Measurements from ENCODE around the gene TAF4B. TPM values are rescaled to one million over a fixed set of nuclear protein-coding genes. Genes with fewer than 3 reads are reported as not detected.

TAF4B gene
- total and polyA plus RNA-seq, 2 of the 8 experiments (the other 6 are each of a cell fraction or from before 2014, with no cell fraction given) = 9.3 to 19.8 TPM

- no peaks in the 10 kb centered on the region for H3K79me2 ChIP-seq (ENCODE audit: control insufficient read depth in 1 of 2, insufficient read depth in 2 of 2, low read length in 2 of 2)
- CTCF ChIA-PET (ENCODE audit: partially characterized antibody) = no interaction called here
These were observed 149.9 kb downstream of the TAF4B start for GRCh38 chr18:26376105-26376504.

More at GRCh38 chr18:26376105-26376504, 149.9 kb downstream of the TAF4B start:
- Histone ChIP-seq H2BK12ac (ENCODE audit: low read depth, low read length) (no peak overlapping the region), H3K18ac (ENCODE audit: extremely low read depth, low read length) (no peak overlapping the region), H2BK5ac (ENCODE audit: low read depth, low read length) (no peak overlapping the region), H3K27me3 (replicated peaks in 1 of 4; ENCODE audit: control insufficient read depth in 3 of 4, extremely low read depth in 1 of 4, insufficient read depth in 3 of 4, low read length in 3 of 4) (no peaks in the 10 kb centered on the region), H2AK5ac (ENCODE audit: low read depth, low read length) (no peak overlapping the region), H3K4me3 (ENCODE audit: extremely low read depth in 1 of 4, insufficient read depth in 2 of 4, low read depth in 3 of 4, low read length in 4 of 4) (no peak overlapping the region), H3K23me2 (ENCODE audit: low read depth, low read length) (no peaks in the 10 kb centered on the region), H3K27ac (ENCODE audit: low read depth, low read length) (no peak overlapping the region), H3K9me3 (ENCODE audit: insufficient read depth in 2 of 2, low read depth in 1 of 2, low read length in 1 of 2) (no peaks in the 10 kb centered on the region), H4K20me1 (replicated peaks in 1 of 2; ENCODE audit: control insufficient read depth in 1 of 2, insufficient read depth in 2 of 2, low read length in 2 of 2) (no peaks in the 10 kb centered on the region), H2BK20ac (ENCODE audit: low read length) (no peak overlapping the region), H2AFZ (ENCODE audit: low read length) (no peak overlapping the region), H2BK15ac (ENCODE audit: low read length) (no peak overlapping the region), H3K4me2 (ENCODE audit: insufficient read depth in 1 of 2, low read depth in 2 of 2, low read length in 2 of 2) (no peak overlapping the region), H2BK120ac (replicated peaks; ENCODE audit: low read depth, low read length) (no peak overlapping the region), H3K36me3 (ENCODE audit: control insufficient read depth in 2 of 4, insufficient read depth in 4 of 4, low read length in 3 of 4) (no peaks in the 10 kb centered on the region), H4K8ac (ENCODE audit: extremely low read depth, insufficient read depth, low read length) (no peak overlapping the region), H3K79me1 (ENCODE audit: low read depth, low read length) (no peaks in the 10 kb centered on the region), H3K9ac (replicated peaks in 1 of 4; ENCODE audit: extremely low read depth in 1 of 4, low read depth in 3 of 4, low read length in 3 of 4) (no peak overlapping the region), H4K91ac (replicated peaks; ENCODE audit: insufficient read length, low read length) (no peak overlapping the region), H3K4me1 (replicated peaks in 1 of 4; ENCODE audit: control insufficient read depth in 3 of 4, insufficient read depth in 4 of 4, low read length in 3 of 4) (no peaks in the 10 kb centered on the region), H4K5ac (ENCODE audit: insufficient read length, low read depth, low read length) (no peak overlapping the region), H3K56ac (replicated peaks; ENCODE audit: insufficient read length, low read depth, low read length) (no peak overlapping the region), H3K4ac (replicated peaks; ENCODE audit: insufficient read length, low read depth, low read length) (no peak overlapping the region), H3K23ac (ENCODE audit: insufficient read length) (no peak overlapping the region), H3K14ac (ENCODE audit: insufficient read length) (no peak overlapping the region)
- TF ChIP-seq MAFK (IDR thresholded peaks at IDR 0.05; ENCODE audit: low read depth, low read length) = peak; percentile 91
- no peak for TF ChIP-seq TAF1 (IDR thresholded peaks at IDR 0.05; ENCODE audit: low read depth, low read length)
- 93% methylated on average over 1 of the region's 1 CpG; no CpG with 5 or more reads in 1 of the 2 experiments for WGBS, 2 experiments (ENCODE audit: extremely low coverage in 1 of 2, insufficient coverage in 1 of 2, insufficient read length in 1 of 2, insufficient replicate concordance in 2 of 2, low coverage in 1 of 2, low lambda C conversion rate in 2 of 2, missing lambda C conversion rate in 1 of 2)
- DNase-seq (ENCODE audit: low read depth in 1 of 2, low spot score in 2 of 2) = no peak
- no peak for FAIRE-seq
- POLR2A ChIA-PET (ENCODE audit: partially characterized antibody) = no interaction called here
